Sigmoid colon (tissue), 4 donors: ENCODE measurements around the gene YIF1B.

Experiments
- CTCF ChIP-seq, 4 experiments: fragments of 450-650 bp in 3 of 4; fragments of 200-600 bp in 1 of 4; IDR thresholded peaks; one replicate each; pipeline ENCODE4 v1.5.1; 2016 to 2019; ENCODE audit warnings: antibody characterized with exemption in 4 of 4, mild to moderate bottlenecking in 3 of 4, moderate library complexity in 2 of 4
- EP300 ChIP-seq, 4 donors: sonication (generic); formaldehyde crosslinking; IDR thresholded peaks; one replicate each; pipeline ENCODE4 v1.6.1; 2017; ENCODE audit warnings: antibody characterized with exemption in 4 of 4
- POLR2AphosphoS5 ChIP-seq, 4 donors: sonication (generic); formaldehyde crosslinking; IDR thresholded peaks; one replicate each; pipeline ENCODE4 v1.6.1; 2017; ENCODE audit warnings: antibody characterized with exemption in 4 of 4

- TF ChIP-seq CTCF (IDR thresholded peaks at IDR 0.05) (no peak), EP300 (IDR thresholded peaks at IDR 0.05) (no peak), POLR2AphosphoS5 (IDR thresholded peaks at IDR 0.05) (no peak)
Observed at GRCh38 chr19:38265921-38266429, 49.8 kb downstream of the YIF1B start.
